ENCODE data around the gene TIA1. TPM values are rescaled to one million over a fixed set of nuclear protein-coding genes. Genes with fewer than 3 reads are reported as not detected.
"Not testable (repeated sequence)": the region's sequence is repeated elsewhere in the genome, so short reads cannot be mapped to it uniquely, and the experiment has no call there.

The TIA1 gene
- total and polyA plus RNA-seq, 4 donors: 27.8 to 150 (median 83.4) TPM

- 0 to 1% methylated on average over 55 to 60 of the region's 60 CpGs for WGBS, 2 donors
- Histone ChIP-seq H3K36me3 (ENCODE audit: control insufficient read depth in 1 of 2, insufficient read depth in 2 of 2, low read length in 1 of 2) (no peaks in the 10 kb centered on the region), H3K27ac (ENCODE audit: low read depth in 1 of 2, low read length in 2 of 2) (peak within 1 kb of the TSS; percentile 90 to 98), H3K4me3 (ENCODE audit: low read length in 2 of 2) (peak within 1 kb of the TSS; percentile 65 to 81), H3K27me3 (ENCODE audit: control insufficient read depth in 1 of 2, insufficient read depth in 2 of 2, low read length in 1 of 2) (no peaks in the 10 kb centered on the region), H3K9me3 (ENCODE audit: control insufficient read depth, low read length) (no peaks in the 10 kb centered on the region), H3K4me1 (ENCODE audit: control insufficient read depth in 1 of 2, insufficient read depth in 2 of 2, low read length in 2 of 2) (no peaks in the 10 kb centered on the region)
- intact Hi-C loops (cut with DNase I): loop anchor here (2.0 to 10.0 kb wide), 2 partner anchors 58 to 94 kb away; partner anchors contain the start of gene TIA1 (in 1 of the 2)
- ATAC-seq (ENCODE audit: low FRiP score): peak; percentile 99
- peak; percentile 97 to 98 for DNase-seq
Observed at GRCh38 chr2:70190418-70191243, 57.8 kb downstream of the TIA1 start, which contains the start of gene C2orf42. TSS of gene C2orf42 (minus strand) at chr2:70191019. CDS start at chr2:70181985, 9,034 bp downstream.

- H3K27me3 ChIP-seq (ENCODE audit: control insufficient read depth in 1 of 2, insufficient read depth in 2 of 2, low read length in 1 of 2): no peaks in the 10 kb centered on the region
- H3K4me3 ChIP-seq (ENCODE audit: low read length in 2 of 2): no peak overlapping the region
- no peaks in the 10 kb centered on the region for H3K4me1 ChIP-seq (ENCODE audit: control insufficient read depth in 1 of 2, insufficient read depth in 2 of 2, low read length in 2 of 2)
- 20 to 31% methylated on average over 5 of the region's 5 CpGs for WGBS, 2 donors
- ATAC-seq (ENCODE audit: low FRiP score) (no peak), DNase-seq (no peak)
- no peaks in the 10 kb centered on the region for H3K36me3 ChIP-seq (ENCODE audit: control insufficient read depth in 1 of 2, insufficient read depth in 2 of 2, low read length in 1 of 2)
- no peak overlapping the region for H3K27ac ChIP-seq (ENCODE audit: low read depth in 1 of 2, low read length in 2 of 2)
- no peaks in the 10 kb centered on the region for H3K9me3 ChIP-seq (ENCODE audit: control insufficient read depth, low read length)
- intact Hi-C loops (cut with DNase I): no loop called here
Observed at GRCh38 chr2:70188460-70188859, 60.0 kb downstream of the TIA1 start.

DNA sequence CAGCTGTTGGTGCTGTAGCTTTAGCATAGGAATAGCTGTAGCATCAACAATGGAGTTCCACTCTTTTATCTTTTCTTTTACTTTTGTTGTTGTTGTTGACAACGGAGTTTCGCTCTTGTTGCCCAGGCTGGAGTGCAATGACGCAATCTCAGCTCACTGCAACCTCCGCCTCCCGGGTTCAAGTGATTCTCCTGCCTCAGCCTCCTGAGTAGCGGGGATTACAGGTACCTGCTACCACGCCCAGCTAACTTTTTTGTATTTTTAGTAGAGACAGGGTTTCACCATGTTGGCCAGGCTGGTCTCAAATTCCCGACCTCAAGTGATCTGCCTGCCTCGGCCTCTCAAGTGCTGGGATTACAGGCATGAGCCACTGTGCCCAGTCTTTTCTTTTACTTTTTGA, 61.3 kb downstream of the TIA1 start:
- H3K27me3 ChIP-seq (ENCODE audit: control insufficient read depth in 1 of 2, insufficient read depth in 2 of 2, low read length in 1 of 2); ATAC-seq (ENCODE audit: low FRiP score); H3K4me3 ChIP-seq (ENCODE audit: low read length in 2 of 2); intact Hi-C loops (cut with DNase I); H3K9me3 ChIP-seq (ENCODE audit: control insufficient read depth, low read length); H3K36me3 ChIP-seq (ENCODE audit: control insufficient read depth in 1 of 2, insufficient read depth in 2 of 2, low read length in 1 of 2); H3K27ac ChIP-seq (ENCODE audit: low read depth in 1 of 2, low read length in 2 of 2); H3K4me1 ChIP-seq (ENCODE audit: control insufficient read depth in 1 of 2, insufficient read depth in 2 of 2, low read length in 2 of 2): not testable (repeated sequence)
- WGBS, 2 donors: 90 to 93% methylated on average over 9 of the region's 9 CpGs
- DNase-seq: peak in 1 of 2 donors; percentile 16

DNA sequence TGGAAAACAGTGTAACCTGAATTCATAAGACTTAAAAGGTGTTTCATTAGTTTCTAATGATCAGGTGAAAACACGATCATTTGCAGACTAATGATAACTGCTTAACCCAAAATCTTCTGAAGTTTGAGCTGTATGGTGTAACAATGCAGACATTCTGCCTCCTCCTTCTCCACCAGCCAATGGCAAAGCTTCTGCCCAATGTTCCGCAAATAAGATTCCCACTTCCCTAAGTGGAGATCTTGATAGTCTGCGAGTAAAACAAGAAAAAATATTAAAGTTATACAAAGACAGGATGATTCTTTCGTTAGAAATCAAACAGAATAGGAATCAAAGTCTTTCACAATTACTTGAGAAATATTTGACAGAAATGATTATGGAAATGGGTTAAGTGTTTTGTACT, 65.7 kb downstream of the TIA1 start:
- 89 to 90% methylated on average over 4 of the region's 4 CpGs for WGBS, 2 donors
- H3K36me3 ChIP-seq (ENCODE audit: control insufficient read depth in 1 of 2, insufficient read depth in 2 of 2, low read length in 1 of 2): peaks cover 0 to 4% of the 10 kb centered on the region in 2 donors
- no peak for DNase-seq
- no peak overlapping the region for H3K27ac ChIP-seq (ENCODE audit: low read depth in 1 of 2, low read length in 2 of 2)
- ATAC-seq (ENCODE audit: low FRiP score): no peak
- H3K4me3 ChIP-seq (ENCODE audit: low read length in 2 of 2): no peak overlapping the region
- H3K9me3 ChIP-seq (ENCODE audit: control insufficient read depth, low read length): no peaks in the 10 kb centered on the region
- no peaks in the 10 kb centered on the region for H3K4me1 ChIP-seq (ENCODE audit: control insufficient read depth in 1 of 2, insufficient read depth in 2 of 2, low read length in 2 of 2)
- intact Hi-C loops (cut with DNase I): no loop called here
- no peaks in the 10 kb centered on the region for H3K27me3 ChIP-seq (ENCODE audit: control insufficient read depth in 1 of 2, insufficient read depth in 2 of 2, low read length in 1 of 2)

- no peaks in the 10 kb centered on the region for H3K4me1 ChIP-seq (ENCODE audit: control insufficient read depth in 1 of 2, insufficient read depth in 2 of 2, low read length in 2 of 2)
- 90 to 91% methylated on average over 16 of the region's 16 CpGs for WGBS, 2 donors
- ATAC-seq (ENCODE audit: low FRiP score) (no peak), DNase-seq (peak in 1 of 2 donors; percentile 31)
- intact Hi-C loops (cut with DNase I): no loop called here
- no peaks in the 10 kb centered on the region for H3K27me3 ChIP-seq (ENCODE audit: control insufficient read depth in 1 of 2, insufficient read depth in 2 of 2, low read length in 1 of 2)
- no peak overlapping the region for H3K4me3 ChIP-seq (ENCODE audit: low read length in 2 of 2)
- peaks cover 0 to 7% of the 10 kb centered on the region in 2 donors for H3K36me3 ChIP-seq (ENCODE audit: control insufficient read depth in 1 of 2, insufficient read depth in 2 of 2, low read length in 1 of 2)
- H3K9me3 ChIP-seq (ENCODE audit: control insufficient read depth, low read length): no peaks in the 10 kb centered on the region
- no peak overlapping the region for H3K27ac ChIP-seq (ENCODE audit: low read depth in 1 of 2, low read length in 2 of 2)
Observed at GRCh38 chr2:70181363-70181956, 67.0 kb downstream of the TIA1 start.

GRCh38 chr2:70173520-70173919, 74.9 kb downstream of the TIA1 start:
- intact Hi-C loops (cut with DNase I): no loop called here
- Histone ChIP-seq H3K27ac (ENCODE audit: low read depth in 1 of 2, low read length in 2 of 2) (no peak overlapping the region), H3K27me3 (ENCODE audit: control insufficient read depth in 1 of 2, insufficient read depth in 2 of 2, low read length in 1 of 2) (no peaks in the 10 kb centered on the region), H3K4me3 (ENCODE audit: low read length in 2 of 2) (no peak overlapping the region), H3K4me1 (ENCODE audit: control insufficient read depth in 1 of 2, insufficient read depth in 2 of 2, low read length in 2 of 2) (no peaks in the 10 kb centered on the region), H3K36me3 (ENCODE audit: control insufficient read depth in 1 of 2, insufficient read depth in 2 of 2, low read length in 1 of 2) (peaks cover 0 to 6% of the 10 kb centered on the region in 2 donors), H3K9me3 (ENCODE audit: control insufficient read depth, low read length) (no peaks in the 10 kb centered on the region)
- DNase-seq (peak in 1 of 2 donors; percentile 17), ATAC-seq (ENCODE audit: low FRiP score) (no peak)
- 95 to 96% methylated on average over 8 of the region's 8 CpGs for WGBS, 2 donors

DNA sequence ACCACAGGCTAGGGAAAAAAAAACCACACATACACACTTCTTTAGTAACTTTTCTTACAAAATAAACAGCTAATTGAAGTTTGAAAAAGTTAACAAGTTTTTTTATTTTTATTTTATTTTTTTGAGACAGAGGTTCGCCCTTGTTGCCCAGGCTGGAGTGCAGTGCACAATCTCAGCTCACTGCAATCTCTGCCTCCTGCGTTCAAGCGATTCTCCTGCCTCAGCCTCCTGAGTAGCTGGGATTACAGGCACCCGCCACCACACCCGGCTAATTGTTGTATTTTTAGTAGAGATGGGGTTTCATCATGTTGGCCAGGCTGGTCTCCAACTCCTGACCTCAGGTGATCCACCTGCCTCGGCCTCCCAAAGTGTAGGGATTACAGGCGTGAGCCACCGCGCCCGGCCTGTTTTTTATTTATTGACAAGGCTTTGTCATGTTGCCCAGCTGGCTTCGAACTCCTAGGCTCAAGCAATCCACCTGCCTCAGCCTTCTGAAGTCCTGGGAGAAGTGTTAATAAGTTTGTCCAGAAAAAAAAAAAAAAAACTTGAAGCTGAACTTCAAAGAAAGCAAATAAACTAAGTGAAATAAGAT, 78.7 kb downstream of the TIA1 start:
- WGBS, 2 donors: 96 to 98% methylated on average over 11 of the region's 11 CpGs
- intact Hi-C loops (cut with DNase I); H3K4me3 ChIP-seq (ENCODE audit: low read length in 2 of 2); H3K36me3 ChIP-seq (ENCODE audit: control insufficient read depth in 1 of 2, insufficient read depth in 2 of 2, low read length in 1 of 2); H3K4me1 ChIP-seq (ENCODE audit: control insufficient read depth in 1 of 2, insufficient read depth in 2 of 2, low read length in 2 of 2); H3K9me3 ChIP-seq (ENCODE audit: control insufficient read depth, low read length); H3K27ac ChIP-seq (ENCODE audit: low read depth in 1 of 2, low read length in 2 of 2); ATAC-seq (ENCODE audit: low FRiP score); H3K27me3 ChIP-seq (ENCODE audit: control insufficient read depth in 1 of 2, insufficient read depth in 2 of 2, low read length in 1 of 2): not testable (repeated sequence)
- DNase-seq: peak in 1 of 2 donors; percentile 42

DNA sequence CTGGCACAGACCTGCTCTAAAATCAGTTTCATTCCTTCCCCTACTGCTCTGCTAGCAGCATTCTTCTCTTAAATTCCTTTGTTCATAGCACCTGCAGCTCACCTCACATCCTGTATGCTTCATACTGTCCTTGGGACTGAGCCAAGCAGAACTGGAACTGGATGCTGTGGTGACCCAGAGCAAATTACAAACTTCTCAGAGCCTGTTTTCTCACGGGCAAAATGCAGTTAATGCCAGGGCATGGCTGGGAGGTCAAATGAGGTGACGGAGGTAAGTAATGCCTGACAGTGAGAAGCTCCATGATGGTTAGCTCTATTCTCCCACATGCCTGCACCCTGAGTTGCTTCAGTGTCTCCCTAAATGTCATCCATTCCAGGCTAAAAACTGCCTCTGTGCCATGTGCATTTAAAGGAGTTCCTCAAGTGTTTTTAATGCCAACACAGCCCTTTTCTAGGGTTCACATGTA, 87.3 kb downstream of the TIA1 start:
- WGBS, 2 donors: 62 to 64% methylated on average over 2 of the region's 2 CpGs
- Histone ChIP-seq H3K4me3 (ENCODE audit: low read length in 2 of 2) (no peak overlapping the region), H3K27me3 (ENCODE audit: control insufficient read depth in 1 of 2, insufficient read depth in 2 of 2, low read length in 1 of 2) (no peaks in the 10 kb centered on the region), H3K27ac (ENCODE audit: low read depth in 1 of 2, low read length in 2 of 2) (no peak overlapping the region), H3K9me3 (ENCODE audit: control insufficient read depth, low read length) (no peaks in the 10 kb centered on the region), H3K36me3 (ENCODE audit: control insufficient read depth in 1 of 2, insufficient read depth in 2 of 2, low read length in 1 of 2) (no peaks in the 10 kb centered on the region), H3K4me1 (ENCODE audit: control insufficient read depth in 1 of 2, insufficient read depth in 2 of 2, low read length in 2 of 2) (no peaks in the 10 kb centered on the region)
- DNase-seq (peak in 1 of 2 donors; percentile 16), ATAC-seq (ENCODE audit: low FRiP score) (no peak)
- intact Hi-C loops (cut with DNase I): no loop called here
